OCI-LY1 (cell line): ENCODE measurements around the gene MOB3C.

ENCODE experiments used
- EZH2 ChIP-seq: fragments of 200-600 bp; sonication (generic), shearing (Covaris generic); IDR thresholded peaks from 2 replicates; pipeline ENCODE4 v1.8.0; 2017; ENCODE audit warnings: borderline replicate concordance, mixed run types, mild to moderate bottlenecking, antibody characterized with exemption, low read length, moderate library complexity, mixed read lengths
- TF ChIP-seq, protein P1 (sequence below): fragments of 200-600 bp; sonication (generic), shearing (Covaris generic); IDR thresholded peaks from 2 replicates; pipeline ENCODE4 v1.5.1; 2017; ENCODE audit warnings: mild to moderate bottlenecking, antibody characterized with exemption, low read length, moderate library complexity, mixed read lengths

GRCh38 chr1:46621930-46622329 lies 5.3 kb upstream of the MOB3C start:
- TF ChIP-seq, protein P1, sequence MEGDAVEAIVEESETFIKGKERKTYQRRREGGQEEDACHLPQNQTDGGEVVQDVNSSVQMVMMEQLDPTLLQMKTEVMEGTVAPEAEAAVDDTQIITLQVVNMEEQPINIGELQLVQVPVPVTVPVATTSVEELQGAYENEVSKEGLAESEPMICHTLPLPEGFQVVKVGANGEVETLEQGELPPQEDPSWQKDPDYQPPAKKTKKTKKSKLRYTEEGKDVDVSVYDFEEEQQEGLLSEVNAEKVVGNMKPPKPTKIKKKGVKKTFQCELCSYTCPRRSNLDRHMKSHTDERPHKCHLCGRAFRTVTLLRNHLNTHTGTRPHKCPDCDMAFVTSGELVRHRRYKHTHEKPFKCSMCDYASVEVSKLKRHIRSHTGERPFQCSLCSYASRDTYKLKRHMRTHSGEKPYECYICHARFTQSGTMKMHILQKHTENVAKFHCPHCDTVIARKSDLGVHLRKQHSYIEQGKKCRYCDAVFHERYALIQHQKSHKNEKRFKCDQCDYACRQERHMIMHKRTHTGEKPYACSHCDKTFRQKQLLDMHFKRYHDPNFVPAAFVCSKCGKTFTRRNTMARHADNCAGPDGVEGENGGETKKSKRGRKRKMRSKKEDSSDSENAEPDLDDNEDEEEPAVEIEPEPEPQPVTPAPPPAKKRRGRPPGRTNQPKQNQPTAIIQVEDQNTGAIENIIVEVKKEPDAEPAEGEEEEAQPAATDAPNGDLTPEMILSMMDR = no peak
- no peak for TF ChIP-seq EZH2
